Esophagus mucosa (tissue), 1 donor: ENCODE results near the gene CCDC198. TPM values are rescaled to one million over a fixed set of nuclear protein-coding genes. Genes with fewer than 3 reads are reported as not detected.
A peak's percentile ranks its signal among the peaks of the same experiment; 100 is the strongest.

Experiments used
- ATAC-seq: fragments of 200-7000 bp; cut with Tn5 transposase; one replicate; pipeline ENCODE4 v1.9.1; 2020
- total RNA-seq: library from RNA; stranded (reverse); gene quantifications from one replicate; pipeline ENCODE4 v1.2.4, GENCODE V29; 2023
- donor health status: DM: yes; HTN: yes; CAD: no.

Gene CCDC198
- not detected for total RNA-seq

- ATAC-seq = no peak
Observed at GRCh38 chr14:57493467-57494181, at the start of gene CCDC198. TSS of gene CCDC198 (minus strand) at chr14:57493857. CDS start at chr14:57493715, 142 bp downstream.

- ATAC-seq = no peak
Observed at GRCh38 chr14:57533214-57533613, 39.6 kb upstream of the CCDC198 start.

- no peak for ATAC-seq
Observed at GRCh38 chr14:57530571-57530970, 36.9 kb upstream of the CCDC198 start.

GRCh38 chr14:57526942-57527341, 33.3 kb upstream of the CCDC198 start:
- no peak for ATAC-seq

GRCh38 chr14:57519043-57519442, 25.4 kb upstream of the CCDC198 start:
- ATAC-seq = no peak

GRCh38 chr14:57512220-57512619, 18.6 kb upstream of the CCDC198 start:
- no peak for ATAC-seq

- ATAC-seq = no peak
Observed at GRCh38 chr14:57508756-57509155, 15.1 kb upstream of the CCDC198 start.

GRCh38 chr14:57502586-57503254, 9.1 kb upstream of the CCDC198 start:
- peak; percentile 56 for ATAC-seq

GRCh38 chr14:57501039-57501557, 7.4 kb upstream of the CCDC198 start:
- ATAC-seq = peak; percentile 39

- peak; percentile 52 for ATAC-seq
Observed at GRCh38 chr14:57498659-57499058, 5.0 kb upstream of the CCDC198 start.

- no peak for ATAC-seq
Observed at GRCh38 chr14:57498035-57498434, 4.4 kb upstream of the CCDC198 start.

- ATAC-seq = no peak
Observed at GRCh38 chr14:57495416-57495815, 1.8 kb upstream of the CCDC198 start.

GRCh38 chr14:57492859-57493258, 798 bp downstream of the CCDC198 start:
- ATAC-seq = no peak

GRCh38 chr14:57491640-57492039, 2.0 kb downstream of the CCDC198 start:
- ATAC-seq = no peak

- no peak for ATAC-seq
Observed at GRCh38 chr14:57487771-57488170, 5.9 kb downstream of the CCDC198 start.

- ATAC-seq = no peak
Observed at GRCh38 chr14:57486767-57487379, 6.8 kb downstream of the CCDC198 start.

GRCh38 chr14:57485635-57486034, 8.0 kb downstream of the CCDC198 start:
- ATAC-seq = peak; percentile 25

- ATAC-seq = no peak
Observed at GRCh38 chr14:57482120-57482519, 11.5 kb downstream of the CCDC198 start.

- peak; percentile 71 for ATAC-seq
Observed at GRCh38 chr14:57480051-57480450, 13.6 kb downstream of the CCDC198 start.

GRCh38 chr14:57479197-57479596, 14.5 kb downstream of the CCDC198 start:
- no peak for ATAC-seq

GRCh38 chr14:57478050-57478449, 15.6 kb downstream of the CCDC198 start:
- ATAC-seq = no peak

- no peak for ATAC-seq
Observed at GRCh38 chr14:57470909-57471308, 22.7 kb downstream of the CCDC198 start.

GRCh38 chr14:57464008-57464730, 29.5 kb downstream of the CCDC198 start:
- ATAC-seq = no peak
